ENCODE results near the gene KHK.

Gene KHK

GRCh38 chr2:27125104-27125503, 38.5 kb downstream of the KHK start:
- H3K4me3 ChIP-seq (replicated peaks; ENCODE audit: low read depth, low read length): no peak overlapping the region
- DNase-seq (ENCODE audit: low read depth): no peak
- no peak for TF ChIP-seq CTCF (IDR thresholded peaks at IDR 0.05; ENCODE audit: low read length, missing control alignments)

GRCh38 chr2:27126252-27126710, 39.7 kb downstream of the KHK start:
- no peak for TF ChIP-seq CTCF (IDR thresholded peaks at IDR 0.05; ENCODE audit: low read length, missing control alignments)
- DNase-seq (ENCODE audit: low read depth): no peak

DNA sequence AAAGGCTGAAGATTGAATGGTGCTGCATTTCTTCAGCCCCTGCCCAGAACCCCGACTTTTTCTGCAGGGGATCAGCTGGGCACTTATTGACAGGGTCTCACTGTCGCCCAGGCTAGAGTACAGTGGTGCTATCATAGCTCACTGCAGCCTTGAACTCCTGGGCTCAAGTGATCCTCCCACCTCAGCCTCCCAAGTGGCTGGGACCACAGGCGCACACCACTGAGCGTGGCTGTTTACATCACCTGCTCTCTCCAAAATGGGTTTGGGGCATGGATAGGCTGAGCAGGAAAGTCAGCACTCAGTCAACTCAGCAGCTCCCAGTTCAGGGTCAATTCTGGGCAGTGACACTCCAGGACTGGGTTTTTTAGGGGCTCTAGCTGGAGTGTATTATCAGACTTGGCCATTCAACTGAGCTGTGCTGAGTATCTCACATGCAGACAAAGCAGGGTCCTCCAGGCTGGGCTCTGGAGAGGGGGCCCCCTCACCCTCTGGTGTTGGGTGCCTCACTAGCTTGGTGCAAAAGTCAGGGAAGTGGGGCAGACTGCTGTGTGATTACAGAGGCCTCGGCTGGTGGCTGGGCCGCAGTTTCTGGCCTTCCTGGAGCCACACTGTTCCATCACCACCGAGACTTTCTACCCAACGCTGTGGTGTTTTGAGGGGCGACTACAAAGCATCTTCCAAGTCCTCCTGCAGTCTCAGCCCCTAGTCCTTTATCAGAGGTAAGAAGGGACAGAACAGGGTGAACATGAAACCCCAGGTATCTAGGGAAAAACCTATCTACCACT, 41.5 kb downstream of the KHK start:
- DNase-seq (ENCODE audit: low read depth): no peak
- TF ChIP-seq CTCF (IDR thresholded peaks at IDR 0.05; ENCODE audit: low read length, missing control alignments): no peak
- H3K4me3 ChIP-seq (replicated peaks; ENCODE audit: low read depth, low read length): no peak overlapping the region

More at GRCh38 chr2:27126252-27126710, 39.7 kb downstream of the KHK start:
- no peak overlapping the region for H3K4me3 ChIP-seq (replicated peaks; ENCODE audit: low read depth, low read length)

DNA sequence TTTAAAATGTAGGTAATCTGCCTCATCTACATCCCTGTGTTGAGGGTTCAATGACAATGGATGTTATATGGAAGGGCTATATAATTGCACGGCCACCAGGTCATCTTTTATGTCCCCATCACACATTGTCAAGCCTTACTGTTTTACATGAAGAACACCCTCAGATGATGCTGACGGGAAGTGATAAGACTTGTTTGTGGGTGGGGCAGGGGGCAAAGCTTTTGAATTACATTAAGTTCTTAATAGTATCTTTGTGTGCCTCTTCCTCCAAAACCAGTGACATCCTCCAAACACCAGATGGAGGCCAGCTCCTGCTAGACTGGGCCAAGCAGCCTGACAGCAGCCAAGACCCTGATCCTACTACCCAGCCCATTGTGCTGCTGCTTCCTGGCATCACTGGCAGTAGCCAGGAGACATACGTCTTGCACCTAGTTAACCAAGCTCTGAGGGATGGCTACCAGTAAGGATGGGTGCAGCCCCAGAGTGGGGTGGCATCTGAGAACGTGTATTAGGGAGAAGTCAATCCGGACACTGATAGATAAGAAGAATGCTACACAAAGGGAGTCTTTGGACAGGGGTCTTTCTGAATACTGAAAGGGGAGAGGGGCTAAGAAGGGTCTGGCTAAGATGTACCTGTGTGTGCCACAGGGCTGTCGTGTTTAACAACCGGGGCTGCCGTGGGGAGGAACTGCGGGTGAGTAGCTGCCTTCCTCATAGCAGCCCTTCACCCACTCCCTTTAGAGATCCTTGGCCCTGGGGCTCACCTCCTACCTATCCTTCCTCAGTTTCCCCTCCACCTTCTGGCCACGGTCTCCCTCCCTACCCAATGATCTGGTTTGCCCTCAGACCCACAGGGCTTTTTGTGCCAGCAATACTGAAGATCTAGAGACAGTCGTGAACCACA, 42.3 kb downstream of the KHK start:
- DNase-seq (ENCODE audit: low read depth): no peak
- TF ChIP-seq CTCF (IDR thresholded peaks at IDR 0.05; ENCODE audit: low read length, missing control alignments): no peak
- no peak overlapping the region for H3K4me3 ChIP-seq (replicated peaks; ENCODE audit: low read depth, low read length)

- DNase-seq (ENCODE audit: low read depth): no peak
- no peak for TF ChIP-seq CTCF (IDR thresholded peaks at IDR 0.05; ENCODE audit: low read length, missing control alignments)
- no peak overlapping the region for H3K4me3 ChIP-seq (replicated peaks; ENCODE audit: low read depth, low read length)
Observed at GRCh38 chr2:27130396-27130795, 43.8 kb downstream of the KHK start.

DNA sequence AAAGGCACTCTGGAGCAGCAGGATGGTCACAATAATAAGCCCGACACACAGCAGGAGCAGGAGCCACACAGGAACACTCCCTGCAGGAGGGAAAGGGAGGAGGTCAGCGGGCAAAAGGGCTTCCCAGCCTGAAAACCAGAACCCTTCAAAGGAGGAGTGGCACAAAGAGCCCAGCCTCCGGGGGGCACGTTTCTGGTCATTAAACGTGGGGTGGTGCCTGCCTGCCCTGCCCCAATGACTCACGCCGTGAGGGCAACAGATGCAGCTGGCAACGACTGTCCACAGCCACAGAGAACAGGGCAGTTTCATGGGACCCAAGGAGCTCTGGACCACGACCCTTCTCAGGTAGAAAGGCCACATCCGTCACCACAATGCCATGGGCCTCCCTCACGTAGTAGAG, 44.9 kb downstream of the KHK start:
- no peak for DNase-seq (ENCODE audit: low read depth)
- H3K4me3 ChIP-seq (replicated peaks; ENCODE audit: low read depth, low read length): no peak overlapping the region
- no peak for TF ChIP-seq CTCF (IDR thresholded peaks at IDR 0.05; ENCODE audit: low read length, missing control alignments)

Measured in fibroblast of pulmonary artery (primary cell).